Activated naive CD8-positive, alpha-beta T cell treated with anti-CD3 and anti-CD28 coated beads, Interleukin-2, amount 50 U/mL, for 24 hours (primary cell): ENCODE measurements around the gene MEF2C.
"Not testable (repeated sequence)": the region's sequence is repeated elsewhere in the genome, so short reads cannot be mapped to it uniquely, and the experiment has no call there.

Source experiments
- ATAC-seq: fragments of 150-1000 bp; cut with Tn5 transposase; one replicate; pipeline ENCODE4 v1.10.0; 2021
- DNase-seq: peaks from one replicate; pipeline ENCODE4 v3.0.0; 2021
- H3K27ac Mint-ChIP-seq: one replicate; pipeline ENCODE4 v1.8.0; 2021; ENCODE audit warnings: mild to moderate bottlenecking, mixed read lengths
- H3K27me3 Mint-ChIP-seq: one replicate; pipeline ENCODE4 v1.8.0; 2021; ENCODE audit warnings: mixed read lengths
- H3K36me3 Mint-ChIP-seq: one replicate; pipeline ENCODE4 v1.8.0; 2021; ENCODE audit warnings: low read depth, mixed read lengths
- H3K4me1 Mint-ChIP-seq: one replicate; pipeline ENCODE4 v1.8.0; 2021; ENCODE audit warnings: mixed read lengths
- H3K4me3 Mint-ChIP-seq: one replicate; pipeline ENCODE4 v1.8.0; 2021; ENCODE audit warnings: mild to moderate bottlenecking, moderate library complexity, mixed read lengths
- H3K9me3 Mint-ChIP-seq: one replicate; pipeline ENCODE4 v1.8.0; 2021; ENCODE audit warnings: mixed read lengths

Gene MEF2C

GRCh38 chr5:88803309-88803708, 79.7 kb downstream of the MEF2C start:
- Mint-ChIP-seq H3K27me3 (peaks cover 8% of the 10 kb centered on the region), H3K4me1 (peaks cover 2% of the 10 kb centered on the region), H3K36me3 (peaks cover 7% of the 10 kb centered on the region), H3K27ac (no peak overlapping the region), H3K9me3 (no peaks in the 10 kb centered on the region), H3K4me3 (no peak overlapping the region)
- ATAC-seq, result no peak
- DNase-seq, result no peak

GRCh38 chr5:88799938-88800535, 82.9 kb downstream of the MEF2C start:
- no peaks in the 10 kb centered on the region for H3K4me1 Mint-ChIP-seq
- no peak for DNase-seq
- H3K36me3 Mint-ChIP-seq, result peaks cover 5% of the 10 kb centered on the region
- ATAC-seq, result no peak
- H3K27ac Mint-ChIP-seq, result no peak overlapping the region
- no peak overlapping the region for H3K4me3 Mint-ChIP-seq
- no peaks in the 10 kb centered on the region for H3K9me3 Mint-ChIP-seq
- peaks cover 5% of the 10 kb centered on the region for H3K27me3 Mint-ChIP-seq

GRCh38 chr5:88798933-88799332, 84.1 kb downstream of the MEF2C start:
- not testable (repeated sequence) for H3K4me3 Mint-ChIP-seq, H3K36me3 Mint-ChIP-seq, H3K4me1 Mint-ChIP-seq, ATAC-seq, DNase-seq, H3K9me3 Mint-ChIP-seq, H3K27ac Mint-ChIP-seq, H3K27me3 Mint-ChIP-seq

GRCh38 chr5:88793797-88794196, 89.2 kb downstream of the MEF2C start:
- H3K4me1 Mint-ChIP-seq, H3K36me3 Mint-ChIP-seq, H3K9me3 Mint-ChIP-seq, DNase-seq, H3K4me3 Mint-ChIP-seq, H3K27ac Mint-ChIP-seq, H3K27me3 Mint-ChIP-seq, ATAC-seq: not testable (repeated sequence)

GRCh38 chr5:88792144-88792840, 90.7 kb downstream of the MEF2C start:
- DNase-seq, result no peak
- Mint-ChIP-seq H3K4me1 (peaks cover 2% of the 10 kb centered on the region), H3K27me3 (peaks cover 3% of the 10 kb centered on the region), H3K36me3 (peaks cover 1% of the 10 kb centered on the region), H3K27ac (no peak overlapping the region), H3K9me3 (no peaks in the 10 kb centered on the region), H3K4me3 (no peak overlapping the region)
- no peak for ATAC-seq

- Mint-ChIP-seq H3K27me3 (peaks cover 2% of the 10 kb centered on the region), H3K4me3 (no peak overlapping the region), H3K36me3 (no peaks in the 10 kb centered on the region), H3K9me3 (no peaks in the 10 kb centered on the region), H3K4me1 (peaks cover 24% of the 10 kb centered on the region), H3K27ac (no peak overlapping the region)
- no peak for DNase-seq
- ATAC-seq, result no peak
These were observed 95.1 kb downstream of the MEF2C start for GRCh38 chr5:88787856-88788255.

DNA sequence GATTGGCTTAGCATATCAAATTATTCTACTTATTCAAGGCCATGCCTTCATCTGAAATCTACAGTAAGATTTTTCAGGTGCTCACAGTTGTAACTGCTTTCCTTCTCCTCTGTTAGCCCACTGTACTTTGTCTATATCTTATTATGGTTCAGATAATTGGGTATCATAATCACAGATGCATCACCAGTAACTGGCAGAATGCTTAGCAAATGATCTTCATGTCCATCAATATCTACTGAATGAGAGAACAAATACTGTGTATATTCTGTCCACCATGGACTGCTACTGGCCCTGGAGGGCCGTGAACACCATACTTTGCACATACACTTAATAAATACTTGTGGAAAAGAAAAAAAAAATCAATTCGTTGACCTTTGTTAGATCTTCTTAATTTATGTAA, 96.2 kb downstream of the MEF2C start:
- ATAC-seq, result no peak
- H3K27ac Mint-ChIP-seq, result peak overlapping the region; percentile 39
- H3K36me3 Mint-ChIP-seq, result no peaks in the 10 kb centered on the region
- no peaks in the 10 kb centered on the region for H3K9me3 Mint-ChIP-seq
- no peak for DNase-seq
- peaks cover 4% of the 10 kb centered on the region for H3K27me3 Mint-ChIP-seq
- no peak overlapping the region for H3K4me3 Mint-ChIP-seq
- peaks cover 24% of the 10 kb centered on the region for H3K4me1 Mint-ChIP-seq

- H3K4me1 Mint-ChIP-seq, result peaks cover 24% of the 10 kb centered on the region
- H3K4me3 Mint-ChIP-seq, result peak overlapping the region; percentile 57
- DNase-seq (peak; percentile 8), ATAC-seq (peak; percentile 79)
- H3K27me3 Mint-ChIP-seq, result peaks cover 4% of the 10 kb centered on the region
- H3K27ac Mint-ChIP-seq, result peak overlapping the region; percentile 84
- no peaks in the 10 kb centered on the region for H3K9me3 Mint-ChIP-seq
- H3K36me3 Mint-ChIP-seq, result no peaks in the 10 kb centered on the region
These were observed 97.0 kb downstream of the MEF2C start for GRCh38 chr5:88785746-88786565.

- Mint-ChIP-seq H3K27ac (no peak overlapping the region), H3K4me1 (peaks cover 30% of the 10 kb centered on the region)
These were observed 100.4 kb downstream of the MEF2C start for GRCh38 chr5:88782571-88782970.

GRCh38 chr5:88780736-88781135, 102.2 kb downstream of the MEF2C start:
- peaks cover 17% of the 10 kb centered on the region for H3K4me1 Mint-ChIP-seq
- DNase-seq (no peak), ATAC-seq (no peak)
- H3K4me3 Mint-ChIP-seq, result no peak overlapping the region
- peak overlapping the region; percentile 3 for H3K27ac Mint-ChIP-seq
- peaks cover 6% of the 10 kb centered on the region for H3K27me3 Mint-ChIP-seq
- no peaks in the 10 kb centered on the region for H3K9me3 Mint-ChIP-seq
- H3K36me3 Mint-ChIP-seq, result no peaks in the 10 kb centered on the region

More at GRCh38 chr5:88782571-88782970, 100.4 kb downstream of the MEF2C start:
- ATAC-seq (no peak), DNase-seq (no peak)
- Mint-ChIP-seq H3K4me3 (no peak overlapping the region), H3K36me3 (no peaks in the 10 kb centered on the region), H3K9me3 (no peaks in the 10 kb centered on the region), H3K27me3 (peaks cover 6% of the 10 kb centered on the region)

DNA sequence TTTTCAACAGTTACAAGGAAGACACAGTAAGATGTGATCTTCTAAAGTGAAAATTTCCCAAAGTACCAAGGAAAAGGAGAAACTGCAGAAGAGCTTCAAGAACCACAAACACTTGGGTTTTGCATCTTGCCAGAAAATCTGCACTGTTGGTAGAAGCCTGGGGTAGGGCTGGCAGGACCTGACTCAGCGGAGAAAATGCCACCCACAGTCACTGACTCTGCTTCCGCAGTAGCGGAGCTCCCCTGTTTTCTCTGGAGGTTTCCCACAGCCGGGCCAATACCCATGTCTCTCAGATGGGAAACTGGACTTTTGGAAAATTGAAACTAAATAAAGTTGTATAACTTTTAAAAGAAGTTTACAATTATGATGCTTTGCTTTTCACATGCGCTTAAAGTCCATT, 104.2 kb downstream of the MEF2C start:
- ATAC-seq, result no peak
- Mint-ChIP-seq H3K27me3 (peaks cover 10% of the 10 kb centered on the region), H3K9me3 (no peaks in the 10 kb centered on the region), H3K4me3 (no peak overlapping the region), H3K36me3 (no peaks in the 10 kb centered on the region), H3K4me1 (peaks cover 6% of the 10 kb centered on the region), H3K27ac (no peak overlapping the region)
- peak; percentile 5 for DNase-seq

DNA sequence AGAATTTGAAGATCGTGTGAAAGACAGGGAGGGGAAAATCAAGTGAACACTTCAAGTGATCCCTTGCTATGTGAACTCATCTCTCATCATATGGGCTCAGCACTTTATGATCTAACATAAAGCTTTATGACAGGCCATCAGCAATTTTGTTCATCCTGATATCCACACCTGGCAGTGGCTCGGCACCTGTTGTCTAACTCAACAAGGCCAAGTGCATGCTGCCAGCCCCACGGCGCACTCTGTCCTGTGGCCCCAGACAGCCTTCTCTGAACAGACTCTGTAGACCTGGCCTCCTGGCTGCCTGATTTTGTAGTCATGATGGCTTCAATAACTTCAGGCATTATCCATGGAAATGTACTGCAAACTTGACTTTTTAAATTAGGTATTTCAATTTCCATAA, 106.3 kb downstream of the MEF2C start:
- DNase-seq (no peak), ATAC-seq (no peak)
- no peak overlapping the region for H3K4me3 Mint-ChIP-seq
- H3K9me3 Mint-ChIP-seq, result no peaks in the 10 kb centered on the region
- peaks cover 11% of the 10 kb centered on the region for H3K27me3 Mint-ChIP-seq
- peaks cover 3% of the 10 kb centered on the region for H3K36me3 Mint-ChIP-seq
- no peak overlapping the region for H3K27ac Mint-ChIP-seq
- peaks cover 6% of the 10 kb centered on the region for H3K4me1 Mint-ChIP-seq

DNA sequence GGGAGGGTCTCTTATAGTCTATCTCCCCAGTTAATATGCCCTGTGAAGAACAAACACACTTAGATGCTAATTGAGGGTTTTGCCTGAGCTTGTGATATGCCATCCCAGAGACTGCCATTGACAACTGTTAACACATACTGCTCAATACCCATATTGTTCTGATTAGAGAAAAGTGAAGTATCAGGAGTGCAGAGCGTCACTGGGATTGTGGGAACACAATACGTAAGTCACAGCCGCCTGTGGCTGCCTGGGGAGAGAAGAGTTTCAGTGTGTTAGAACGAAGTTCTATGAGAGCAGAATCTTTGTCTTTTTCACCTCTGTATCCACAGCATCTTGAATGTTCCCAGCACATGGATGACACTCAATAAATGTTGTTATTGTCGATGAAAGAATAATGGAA, 110.2 kb downstream of the MEF2C start:
- H3K9me3 Mint-ChIP-seq, result peaks cover 5% of the 10 kb centered on the region
- no peak overlapping the region for H3K4me3 Mint-ChIP-seq
- DNase-seq (no peak), ATAC-seq (no peak)
- peaks cover 17% of the 10 kb centered on the region for H3K27me3 Mint-ChIP-seq
- peaks cover 4% of the 10 kb centered on the region for H3K36me3 Mint-ChIP-seq
- no peaks in the 10 kb centered on the region for H3K4me1 Mint-ChIP-seq
- no peak overlapping the region for H3K27ac Mint-ChIP-seq

- Mint-ChIP-seq H3K4me1 (no peaks in the 10 kb centered on the region), H3K9me3 (peaks cover 5% of the 10 kb centered on the region), H3K27me3 (peaks cover 17% of the 10 kb centered on the region), H3K4me3 (no peak overlapping the region), H3K36me3 (peaks cover 4% of the 10 kb centered on the region), H3K27ac (no peak overlapping the region)
- DNase-seq, result no peak
- no peak for ATAC-seq
These were observed 110.9 kb downstream of the MEF2C start for GRCh38 chr5:88772047-88772446.
